HG03342 (cell line): ENCODE measurements around the gene ACAP2.

ENCODE experiments used
- ATAC-seq: cut with Tn5 transposase; IDR thresholded peaks from one replicate; pipeline ENCODE4 v1.9.1; 2021; ENCODE audit warnings: mild to moderate bottlenecking, moderate library complexity; ENCODE audit not compliant: unreplicated experiment

ACAP2 gene

DNA sequence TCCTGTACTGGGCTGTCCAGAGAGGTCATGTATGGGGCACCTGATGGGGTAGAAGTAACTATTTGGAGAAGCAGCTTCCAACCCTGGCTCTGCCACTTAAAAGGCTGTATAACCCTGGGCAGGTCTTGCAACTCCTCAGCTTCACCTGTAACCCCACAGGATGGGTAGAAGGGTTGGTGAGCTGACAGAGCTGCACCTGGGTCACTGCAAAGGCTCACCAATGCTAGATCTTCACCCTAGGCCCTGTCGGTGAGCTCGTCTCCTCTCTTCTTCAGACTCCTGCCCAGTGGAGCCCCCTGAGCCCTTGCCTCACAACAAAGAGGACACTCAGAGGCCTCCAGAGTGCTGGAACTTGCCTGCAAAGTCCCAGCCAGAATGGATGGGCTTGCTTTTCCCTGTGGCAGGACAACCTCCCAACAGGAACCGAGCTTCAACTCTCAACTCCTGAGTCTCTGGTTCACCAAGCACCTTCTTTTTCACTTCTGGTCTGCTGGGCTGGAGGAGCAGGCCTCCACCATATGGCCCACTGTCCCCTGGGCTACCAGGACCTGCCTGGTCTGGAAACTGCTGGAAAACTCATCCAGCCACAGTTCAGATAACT, 217.7 kb downstream of the ACAP2 start:
- no peak for ATAC-seq
